ENCODE results near the gene PIK3AP1. TPM values are rescaled to one million over a fixed set of nuclear protein-coding genes. Genes with fewer than 3 reads are reported as not detected.

Gene PIK3AP1
- total RNA-seq, 4 donors from 2014 or later, result 5.8 to 111 (median 13.4) TPM

DNA sequence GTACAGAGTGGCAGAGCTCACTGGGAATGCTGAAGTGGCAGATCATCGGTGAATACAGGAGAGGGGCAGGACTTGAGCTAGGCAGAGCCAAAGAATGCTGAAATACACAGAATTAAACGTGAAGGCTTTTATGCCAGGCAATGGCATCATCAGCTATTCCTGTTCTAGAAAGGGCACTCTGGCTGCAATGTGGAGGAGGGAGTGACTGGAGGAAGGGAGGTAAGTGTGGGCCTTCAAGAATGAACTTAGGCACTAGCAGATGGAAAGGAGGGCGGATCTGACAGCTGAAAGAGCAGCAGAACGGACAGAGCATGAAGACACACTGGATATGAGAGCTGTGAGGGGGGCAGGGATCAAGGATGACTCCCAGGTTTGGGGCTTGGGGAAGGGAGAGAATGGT is 121.5 kb downstream of the PIK3AP1 start:
- Histone ChIP-seq H3K27me3 (no peaks in the 10 kb centered on the region), H3K9me3 (no peaks in the 10 kb centered on the region), H3K36me3 (no peaks in the 10 kb centered on the region), H3K4me1 (peaks cover 0 to 23% (median 0%) of the 10 kb centered on the region in 4 donors), H3K27ac (no peak overlapping the region), H3K4me3 (no peak overlapping the region)
- TF ChIP-seq POLR2A (IDR thresholded peaks at IDR 0.05), result no peak
- TF ChIP-seq, protein P1, sequence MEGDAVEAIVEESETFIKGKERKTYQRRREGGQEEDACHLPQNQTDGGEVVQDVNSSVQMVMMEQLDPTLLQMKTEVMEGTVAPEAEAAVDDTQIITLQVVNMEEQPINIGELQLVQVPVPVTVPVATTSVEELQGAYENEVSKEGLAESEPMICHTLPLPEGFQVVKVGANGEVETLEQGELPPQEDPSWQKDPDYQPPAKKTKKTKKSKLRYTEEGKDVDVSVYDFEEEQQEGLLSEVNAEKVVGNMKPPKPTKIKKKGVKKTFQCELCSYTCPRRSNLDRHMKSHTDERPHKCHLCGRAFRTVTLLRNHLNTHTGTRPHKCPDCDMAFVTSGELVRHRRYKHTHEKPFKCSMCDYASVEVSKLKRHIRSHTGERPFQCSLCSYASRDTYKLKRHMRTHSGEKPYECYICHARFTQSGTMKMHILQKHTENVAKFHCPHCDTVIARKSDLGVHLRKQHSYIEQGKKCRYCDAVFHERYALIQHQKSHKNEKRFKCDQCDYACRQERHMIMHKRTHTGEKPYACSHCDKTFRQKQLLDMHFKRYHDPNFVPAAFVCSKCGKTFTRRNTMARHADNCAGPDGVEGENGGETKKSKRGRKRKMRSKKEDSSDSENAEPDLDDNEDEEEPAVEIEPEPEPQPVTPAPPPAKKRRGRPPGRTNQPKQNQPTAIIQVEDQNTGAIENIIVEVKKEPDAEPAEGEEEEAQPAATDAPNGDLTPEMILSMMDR (IDR thresholded peaks at IDR 0.05), result no peak
- DNase-seq, result no peak

DNA sequence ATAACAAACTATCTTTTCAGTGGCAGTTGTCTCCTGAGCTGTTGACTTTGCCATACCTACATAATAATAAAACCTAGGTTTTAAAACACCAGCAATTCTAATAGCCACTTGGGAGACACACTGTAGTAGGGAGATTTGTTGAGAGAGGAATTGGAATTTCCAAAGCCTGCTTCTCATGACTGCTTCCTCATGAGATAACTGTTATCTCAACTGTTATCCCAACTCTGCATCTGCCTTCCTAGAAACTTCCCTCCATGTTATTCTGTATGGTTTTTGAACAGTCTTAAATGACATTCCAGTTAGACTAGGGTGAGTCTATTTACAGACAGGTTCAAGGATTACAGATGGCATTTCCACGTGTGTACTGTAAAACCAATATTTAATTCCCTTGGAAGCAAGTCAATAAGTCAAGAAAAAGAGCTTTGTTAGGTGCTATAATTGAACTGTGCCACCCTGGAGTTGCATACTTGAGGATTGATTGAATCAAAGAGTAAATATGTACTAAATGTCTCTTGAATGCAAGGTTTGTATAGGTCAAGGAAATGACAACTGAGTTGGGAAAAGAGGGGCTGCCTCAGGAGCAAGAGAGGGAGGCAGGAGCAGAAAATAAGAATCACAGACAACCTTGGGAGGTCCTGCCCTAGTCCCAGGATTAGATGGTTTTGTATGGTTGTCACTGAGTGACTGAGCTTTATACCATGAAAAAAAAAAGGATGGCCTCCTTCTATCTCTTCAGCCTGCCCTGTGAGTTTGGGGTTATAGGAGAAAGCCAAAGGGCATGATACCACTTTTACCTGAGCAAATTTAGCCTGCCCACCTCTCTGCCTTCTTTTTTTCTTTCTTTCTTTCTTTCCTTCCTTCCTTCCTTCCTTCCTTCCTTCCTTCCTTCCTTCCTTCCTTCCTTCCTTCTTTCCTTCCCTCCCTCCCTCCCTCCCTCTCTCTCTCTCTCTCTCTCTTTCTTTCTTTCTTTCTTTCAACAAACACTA is 123.6 kb downstream of the PIK3AP1 start:
- Histone ChIP-seq H3K9me3 (no peaks in the 10 kb centered on the region), H3K36me3 (no peaks in the 10 kb centered on the region), H3K4me3 (no peak overlapping the region), H3K27ac (no peak overlapping the region), H3K27me3 (no peaks in the 10 kb centered on the region), H3K4me1 (peaks cover 0 to 23% (median 0%) of the 10 kb centered on the region in 4 donors)
- no peak for TF ChIP-seq POLR2A (IDR thresholded peaks at IDR 0.05)
- TF ChIP-seq, protein P1 (IDR thresholded peaks at IDR 0.05), result no peak
- no peak for DNase-seq

DNA sequence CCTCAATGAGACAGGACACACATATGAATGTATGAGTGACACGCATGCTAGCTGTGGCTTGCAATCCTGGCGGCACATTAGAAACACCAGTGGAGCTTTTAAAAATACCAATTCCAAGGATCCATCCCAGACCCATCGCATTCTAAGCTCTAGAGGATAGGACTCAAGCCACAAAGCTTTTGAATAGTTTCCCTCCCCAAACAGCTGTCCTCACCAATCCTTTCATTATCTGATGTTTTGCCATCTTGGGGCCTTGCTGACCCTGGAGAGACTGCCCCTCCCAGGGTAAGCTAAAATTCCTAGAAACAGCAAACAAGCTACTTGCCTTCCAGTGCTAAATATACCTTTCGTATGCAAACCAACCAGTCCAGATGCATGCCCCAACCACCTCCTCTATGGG is 124.6 kb downstream of the PIK3AP1 start:
- H3K27me3 ChIP-seq, result no peaks in the 10 kb centered on the region
- no peaks in the 10 kb centered on the region for H3K9me3 ChIP-seq
- no peak for DNase-seq
- H3K4me3 ChIP-seq, result no peak overlapping the region
- H3K4me1 ChIP-seq, result peaks cover 0 to 23% (median 0%) of the 10 kb centered on the region in 4 donors
- H3K36me3 ChIP-seq, result no peaks in the 10 kb centered on the region
- no peak overlapping the region for H3K27ac ChIP-seq
- TF ChIP-seq POLR2A (IDR thresholded peaks at IDR 0.05), result no peak
- TF ChIP-seq, protein P1 (IDR thresholded peaks at IDR 0.05), result no peak

DNA sequence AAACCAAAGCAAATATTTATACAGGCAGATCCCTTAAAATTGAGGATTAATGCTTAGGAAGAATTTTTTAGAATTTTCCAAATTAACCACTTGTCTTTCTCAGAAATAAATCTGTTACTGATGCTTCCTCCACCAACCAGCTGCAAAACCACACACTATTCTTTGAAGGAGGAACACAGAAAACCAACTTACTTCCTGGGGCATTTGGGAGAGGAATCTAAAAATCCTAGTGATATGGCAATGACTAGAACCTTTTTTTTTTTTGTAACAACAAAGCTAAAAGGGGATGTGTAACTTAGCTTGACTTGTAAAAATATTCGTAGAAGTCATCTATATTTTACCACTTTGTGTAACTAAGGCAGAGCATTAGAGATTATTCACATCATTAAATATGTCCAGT is 128.4 kb downstream of the PIK3AP1 start:
- Histone ChIP-seq H3K36me3 (no peaks in the 10 kb centered on the region), H3K27ac (no peak overlapping the region), H3K4me1 (peaks cover 0 to 35% (median 2%) of the 10 kb centered on the region in 4 donors), H3K4me3 (no peak overlapping the region), H3K9me3 (no peaks in the 10 kb centered on the region), H3K27me3 (no peaks in the 10 kb centered on the region)
- DNase-seq, result no peak
- no peak for TF ChIP-seq POLR2A (IDR thresholded peaks at IDR 0.05)
- TF ChIP-seq, protein P1 (IDR thresholded peaks at IDR 0.05), result no peak

DNA sequence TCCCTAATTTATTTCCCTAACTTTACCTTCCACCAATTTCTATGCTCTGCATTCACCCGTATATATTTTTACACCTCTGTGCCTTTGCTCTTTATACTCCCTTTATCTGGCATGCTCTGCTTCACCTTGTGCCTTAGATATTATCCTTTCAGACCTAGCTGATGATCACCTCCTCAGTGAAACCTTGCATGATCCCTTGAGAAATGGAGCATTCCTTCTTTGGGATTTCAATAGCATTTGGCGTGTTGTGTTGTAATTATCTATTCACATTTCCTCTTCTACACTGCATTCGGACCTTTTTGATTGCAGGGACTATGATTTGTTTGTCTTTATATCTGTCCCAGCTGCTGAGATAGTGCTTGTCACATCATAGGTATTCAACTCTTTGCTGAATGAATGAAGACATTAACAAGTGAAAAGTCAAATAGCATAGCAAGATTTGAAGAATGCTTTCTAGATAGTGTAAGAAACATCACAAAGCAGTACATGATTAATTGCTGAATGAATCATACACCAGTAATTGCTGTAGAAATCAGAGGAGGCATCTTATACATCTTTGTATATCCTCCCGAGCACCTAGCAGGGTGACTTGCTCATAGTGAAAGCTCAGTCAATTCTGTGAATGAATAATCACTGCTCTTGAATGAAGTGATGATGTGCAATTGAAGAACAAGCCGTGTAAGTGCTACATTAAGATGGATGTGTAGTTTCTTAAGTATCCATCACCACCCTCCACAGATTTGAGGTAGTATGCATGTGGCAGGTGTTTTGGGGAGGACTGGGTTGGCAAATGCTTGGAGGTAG is 131.5 kb downstream of the PIK3AP1 start:
- DNase-seq, result no peak
- Histone ChIP-seq H3K4me1 (peaks cover 0 to 36% (median 5%) of the 10 kb centered on the region in 4 donors), H3K4me3 (no peak overlapping the region), H3K27ac (peak overlapping the region in 2 of 4 donors; percentile 99 to 100), H3K9me3 (no peaks in the 10 kb centered on the region), H3K27me3 (no peaks in the 10 kb centered on the region), H3K36me3 (no peaks in the 10 kb centered on the region)
- TF ChIP-seq POLR2A (IDR thresholded peaks at IDR 0.05), result no peak
- TF ChIP-seq, protein P1 (IDR thresholded peaks at IDR 0.05), result no peak
